ENCODE data around the gene LGALS8. TPM values are rescaled to one million over a fixed set of nuclear protein-coding genes. Genes with fewer than 3 reads are reported as not detected.
"Not testable (repeated sequence)": the region's sequence is repeated elsewhere in the genome, so short reads cannot be mapped to it uniquely, and the experiment has no call there.

Gene LGALS8
- polyA plus RNA-seq, 1 donor, result 65.4 TPM

DNA sequence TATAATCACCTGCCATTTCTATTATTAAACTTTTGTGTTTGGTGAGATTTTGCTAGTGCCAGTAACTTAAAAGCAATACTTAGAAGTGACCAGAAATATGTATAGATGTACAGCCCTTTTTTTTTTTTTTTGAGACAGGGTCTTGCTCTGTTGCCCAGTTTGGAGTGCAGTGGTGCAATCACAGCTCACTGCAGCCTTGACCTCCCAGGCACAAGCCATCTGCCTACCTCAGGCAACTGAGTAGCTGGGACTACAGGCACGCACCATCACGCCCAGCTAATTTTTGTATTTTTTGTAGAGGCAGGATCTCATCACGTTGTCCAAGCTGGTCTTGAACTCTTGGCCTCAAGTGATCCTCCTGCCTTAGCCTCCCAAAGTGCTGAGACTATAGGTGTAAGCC is 56.6 kb downstream of the LGALS8 start:
- H3K9me3 ChIP-seq (ENCODE audit: control insufficient read depth, low read depth, low read length); H3K4me3 ChIP-seq (ENCODE audit: low read length); H3K27me3 ChIP-seq (ENCODE audit: control insufficient read depth, insufficient read depth, low read length); H3K4me1 ChIP-seq (ENCODE audit: control insufficient read depth, insufficient read depth, low read length); DNase-seq; H3K27ac ChIP-seq (ENCODE audit: low read length): not testable (repeated sequence)
- peaks cover 44% of the 10 kb centered on the region for H3K36me3 ChIP-seq (ENCODE audit: control insufficient read depth, insufficient read depth, low read length)
- WGBS (ENCODE audit: insufficient coverage, low lambda C conversion rate), result no CpG with 5 or more reads among the region's 3 CpGs

DNA sequence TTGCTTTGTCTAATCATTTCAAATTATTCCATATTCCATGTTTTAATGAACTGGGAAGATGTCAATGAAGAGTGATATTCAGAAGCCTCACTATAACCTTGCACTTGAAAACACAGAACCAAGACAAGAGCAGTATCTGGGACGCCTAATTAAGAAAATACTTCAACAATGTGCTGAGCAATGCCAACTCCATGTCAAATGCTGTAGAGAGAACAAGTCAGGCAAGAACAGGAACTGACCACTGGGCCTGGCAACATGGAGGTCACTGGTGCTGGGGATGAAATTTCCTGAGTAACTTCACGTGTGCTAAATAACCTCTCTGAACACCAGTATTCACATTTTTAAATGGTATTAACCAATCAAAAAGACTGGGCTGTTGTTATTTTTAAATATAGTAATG is 57.7 kb downstream of the LGALS8 start:
- H3K27ac ChIP-seq (ENCODE audit: low read length), result no peak overlapping the region
- no peak for DNase-seq
- H3K4me1 ChIP-seq (ENCODE audit: control insufficient read depth, insufficient read depth, low read length), result no peaks in the 10 kb centered on the region
- peaks cover 47% of the 10 kb centered on the region for H3K36me3 ChIP-seq (ENCODE audit: control insufficient read depth, insufficient read depth, low read length)
- H3K27me3 ChIP-seq (ENCODE audit: control insufficient read depth, insufficient read depth, low read length), result no peaks in the 10 kb centered on the region
- WGBS (ENCODE audit: insufficient coverage, low lambda C conversion rate), result no CpG with 5 or more reads among the region's 2 CpGs
- H3K9me3 ChIP-seq (ENCODE audit: control insufficient read depth, low read depth, low read length), result no peaks in the 10 kb centered on the region
- no peak overlapping the region for H3K4me3 ChIP-seq (ENCODE audit: low read length)

DNA sequence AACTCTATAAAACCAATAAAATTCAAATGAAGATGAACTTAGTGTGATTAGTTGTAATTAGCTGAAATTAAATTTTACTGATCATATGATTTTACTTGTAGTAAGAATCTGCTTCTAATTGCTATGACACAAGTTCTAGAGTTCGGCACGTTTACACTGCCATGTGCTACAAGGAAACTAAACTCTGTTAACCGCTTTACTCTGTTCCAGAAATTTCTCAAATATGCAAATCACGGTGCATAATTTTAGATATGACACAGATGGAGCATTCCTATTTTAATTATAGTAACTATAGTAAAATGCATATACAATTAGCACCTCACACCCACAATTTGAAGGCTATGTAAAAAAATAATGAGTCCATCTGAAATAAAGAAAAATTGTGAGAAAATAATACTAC is 65.7 kb downstream of the LGALS8 start:
- Histone ChIP-seq H3K4me1 (ENCODE audit: control insufficient read depth, insufficient read depth, low read length) (no peaks in the 10 kb centered on the region), H3K4me3 (ENCODE audit: low read length) (no peak overlapping the region), H3K27me3 (ENCODE audit: control insufficient read depth, insufficient read depth, low read length) (no peaks in the 10 kb centered on the region), H3K9me3 (ENCODE audit: control insufficient read depth, low read depth, low read length) (no peaks in the 10 kb centered on the region), H3K27ac (ENCODE audit: low read length) (no peak overlapping the region), H3K36me3 (ENCODE audit: control insufficient read depth, insufficient read depth, low read length) (peaks cover 54% of the 10 kb centered on the region)
- DNase-seq, result no peak
- WGBS (ENCODE audit: insufficient coverage, low lambda C conversion rate), result 92% methylated on average over 4 of the region's 4 CpGs

DNA sequence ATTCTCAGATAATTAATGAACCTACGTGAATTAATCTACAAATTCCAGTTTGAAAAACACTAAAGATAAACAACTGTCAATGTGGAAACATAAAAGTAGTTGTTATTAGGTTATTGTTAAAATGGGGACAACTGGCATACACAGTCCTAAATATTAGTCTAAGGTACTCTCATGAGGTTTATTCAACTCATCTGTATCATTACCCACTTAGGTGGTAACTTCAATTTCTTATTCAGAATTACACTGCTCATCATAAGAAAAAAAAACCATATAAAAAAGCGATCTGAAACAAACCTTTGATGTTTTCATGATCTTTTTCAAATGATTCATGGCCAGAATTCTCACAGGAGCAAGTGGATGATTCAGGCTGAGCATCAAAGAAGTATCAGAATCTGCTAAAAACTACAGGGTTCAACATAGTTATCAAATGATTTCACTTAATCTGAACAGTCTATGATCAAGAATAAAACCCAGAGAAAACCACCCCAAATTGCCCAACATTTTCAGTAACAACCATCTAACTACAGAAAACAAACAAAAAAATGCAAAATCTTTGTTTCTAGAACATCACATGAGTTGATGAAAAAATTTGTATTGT is 66.9 kb downstream of the LGALS8 start:
- Histone ChIP-seq H3K27ac (ENCODE audit: low read length) (no peak overlapping the region), H3K4me3 (ENCODE audit: low read length) (no peak overlapping the region), H3K9me3 (ENCODE audit: control insufficient read depth, low read depth, low read length) (no peaks in the 10 kb centered on the region), H3K4me1 (ENCODE audit: control insufficient read depth, insufficient read depth, low read length) (no peaks in the 10 kb centered on the region), H3K27me3 (ENCODE audit: control insufficient read depth, insufficient read depth, low read length) (no peaks in the 10 kb centered on the region), H3K36me3 (ENCODE audit: control insufficient read depth, insufficient read depth, low read length) (peaks cover 56% of the 10 kb centered on the region)
- no peak for DNase-seq
- 100% methylated on average over 1 of the region's 2 CpGs for WGBS (ENCODE audit: insufficient coverage, low lambda C conversion rate)

DNA sequence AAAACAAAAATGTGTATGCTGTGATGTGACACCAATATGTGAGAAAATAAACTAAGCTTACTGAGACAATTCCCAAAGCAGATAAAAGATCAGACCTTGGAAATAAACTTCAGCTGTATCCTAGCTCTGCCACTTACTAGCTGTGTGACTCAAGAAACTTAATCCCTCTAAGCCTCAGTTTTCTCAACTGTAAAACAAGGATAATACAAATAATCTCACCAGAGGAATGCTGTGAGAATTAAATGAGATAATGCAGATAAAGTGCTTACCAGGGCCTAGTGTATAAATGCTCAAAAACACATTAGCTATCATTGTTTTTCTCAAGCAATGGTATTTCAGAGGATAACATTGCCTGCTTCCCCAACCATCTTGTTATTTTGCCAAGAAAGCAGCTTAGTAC is 78.4 kb downstream of the LGALS8 start:
- H3K27ac ChIP-seq (ENCODE audit: low read length), result no peak overlapping the region
- H3K36me3 ChIP-seq (ENCODE audit: control insufficient read depth, insufficient read depth, low read length), result peaks cover 31% of the 10 kb centered on the region
- no peaks in the 10 kb centered on the region for H3K4me1 ChIP-seq (ENCODE audit: control insufficient read depth, insufficient read depth, low read length)
- DNase-seq, result no peak
- no peaks in the 10 kb centered on the region for H3K27me3 ChIP-seq (ENCODE audit: control insufficient read depth, insufficient read depth, low read length)
- no peaks in the 10 kb centered on the region for H3K9me3 ChIP-seq (ENCODE audit: control insufficient read depth, low read depth, low read length)
- no peak overlapping the region for H3K4me3 ChIP-seq (ENCODE audit: low read length)

Other genes with a start within 250 kb of the LGALS8 start
- gene ERO1B, start 242.0 kb upstream of the LGALS8 start, polyA plus RNA-seq, result 10.8 TPM
- 0.66 TPM for gene EDARADD, start 129.7 kb upstream of the LGALS8 start, polyA plus RNA-seq
- gene HEATR1, start 80.5 kb downstream of the LGALS8 start, polyA plus RNA-seq, result 19.5 TPM
- gene ACTN2, start 162.5 kb downstream of the LGALS8 start, polyA plus RNA-seq, result 3.1 TPM